ENCODE data around the gene FANK1. TPM values are rescaled to one million over a fixed set of nuclear protein-coding genes. Genes with fewer than 3 reads are reported as not detected.
"Not testable (repeated sequence)": the region's sequence is repeated elsewhere in the genome, so short reads cannot be mapped to it uniquely, and the experiment has no call there.

The FANK1 gene
- polyA plus RNA-seq, 12 donors: 0.19 to 6.1 (median 0.98) TPM; not detected in 2

DNA sequence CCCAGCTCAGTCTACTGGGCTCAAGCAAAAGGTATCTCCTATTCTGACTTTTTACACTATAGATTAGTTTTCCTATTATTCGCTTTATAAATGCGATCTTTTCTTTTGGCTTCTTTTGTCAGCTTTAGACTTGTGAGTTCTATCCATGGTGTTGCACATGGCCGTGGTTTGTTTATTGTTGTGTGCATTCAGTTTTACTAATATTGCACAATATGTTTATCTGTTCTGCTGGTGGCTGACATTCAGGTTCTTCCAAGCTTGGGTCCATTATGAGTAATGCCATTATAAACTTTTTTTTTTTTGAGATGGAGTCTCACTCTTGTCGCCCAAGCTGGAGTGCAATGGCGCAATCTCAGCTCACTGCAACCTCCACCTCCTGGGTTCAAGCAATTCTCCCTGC is 30.9 kb downstream of the FANK1 start:
- DNase-seq: not testable (repeated sequence)

GRCh38 chr10:125928928-125929585 is 32.7 kb downstream of the FANK1 start:
- DNase-seq: no peak

DNA sequence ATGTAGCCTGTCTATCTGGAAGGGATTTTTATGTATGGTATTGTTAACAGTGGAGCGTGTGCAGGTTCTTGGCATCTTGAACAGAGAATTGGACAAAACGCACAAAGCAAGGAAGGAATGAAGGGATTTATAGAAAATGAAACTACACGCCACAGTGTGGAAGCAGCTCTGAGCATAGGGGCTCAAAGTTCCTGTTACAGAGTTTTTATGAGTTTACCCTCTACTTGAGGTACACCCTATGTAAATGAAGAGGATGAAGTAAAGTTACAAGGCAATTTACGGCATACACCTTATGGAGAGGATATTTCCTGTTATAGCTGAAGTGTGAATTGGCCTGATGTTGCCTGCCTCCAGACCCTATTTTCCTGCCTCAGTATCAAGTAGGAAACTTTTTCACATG is 33.3 kb downstream of the FANK1 start:
- DNase-seq: no peak

DNA sequence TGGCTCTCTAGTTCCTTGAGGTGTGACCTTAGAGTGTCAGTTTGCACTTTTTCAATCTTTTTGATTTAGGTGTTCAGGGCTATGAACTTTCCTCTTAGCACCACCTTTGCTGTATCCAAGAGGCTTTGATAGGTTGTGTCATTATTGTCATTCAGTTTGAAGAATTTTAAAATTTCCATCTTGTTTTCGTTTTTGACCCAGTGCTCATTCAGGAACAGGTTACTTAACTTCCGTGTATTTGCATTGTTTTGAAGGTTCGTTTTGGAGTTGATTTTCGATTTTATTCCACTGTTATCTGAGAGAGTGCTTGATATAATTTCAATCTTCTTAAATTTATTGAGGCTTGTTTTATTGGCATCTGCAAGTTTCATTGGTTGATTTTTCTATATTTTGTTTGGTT is 37.3 kb downstream of the FANK1 start:
- no peak for DNase-seq

DNA sequence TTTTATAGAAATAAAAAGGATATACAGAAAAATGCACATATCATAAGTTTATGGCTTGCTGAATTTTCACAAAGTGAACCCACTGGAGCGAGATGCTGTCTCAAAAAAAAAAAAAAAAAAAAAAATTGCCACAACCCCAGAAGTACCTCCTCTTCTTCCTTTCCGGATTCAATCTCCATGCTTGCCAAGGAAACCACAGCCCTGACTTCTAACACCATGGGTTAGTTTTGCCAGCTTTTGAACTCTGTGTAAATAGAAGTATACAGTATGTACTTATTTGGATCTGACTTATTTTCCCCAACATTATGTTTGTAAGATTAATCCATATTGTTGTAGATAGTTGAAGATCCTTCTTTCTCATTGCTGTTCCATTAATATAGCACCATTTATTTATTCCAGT is 40.0 kb downstream of the FANK1 start:
- no peak for DNase-seq

- DNase-seq: no peak
Measured at GRCh38 chr10:125940515-125940914, 44.2 kb downstream of the FANK1 start.

GRCh38 chr10:125951290-125951689 is 54.9 kb downstream of the FANK1 start:
- no peak for DNase-seq

GRCh38 chr10:125953778-125954385 is 57.5 kb downstream of the FANK1 start:
- DNase-seq: no peak

DNA sequence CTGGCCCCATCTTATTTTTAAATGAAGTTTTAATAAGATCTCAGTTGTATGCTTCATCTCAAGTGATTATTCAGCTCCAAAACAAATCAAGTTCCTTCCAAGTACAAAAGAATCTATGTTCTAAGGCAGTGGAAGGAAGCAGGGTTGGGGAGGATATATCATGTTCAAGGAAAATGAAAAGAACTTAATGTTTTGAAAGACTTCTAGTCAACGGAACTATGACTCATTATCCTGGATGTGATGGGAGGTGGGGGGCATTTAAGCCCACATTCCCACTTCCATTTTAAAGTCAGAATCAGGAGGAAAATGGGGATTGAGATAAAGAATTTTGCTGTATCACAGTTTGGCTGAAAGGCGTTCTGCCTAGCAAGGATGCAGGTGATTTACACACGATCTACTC is 59.4 kb downstream of the FANK1 start:
- no peak for DNase-seq

DNA sequence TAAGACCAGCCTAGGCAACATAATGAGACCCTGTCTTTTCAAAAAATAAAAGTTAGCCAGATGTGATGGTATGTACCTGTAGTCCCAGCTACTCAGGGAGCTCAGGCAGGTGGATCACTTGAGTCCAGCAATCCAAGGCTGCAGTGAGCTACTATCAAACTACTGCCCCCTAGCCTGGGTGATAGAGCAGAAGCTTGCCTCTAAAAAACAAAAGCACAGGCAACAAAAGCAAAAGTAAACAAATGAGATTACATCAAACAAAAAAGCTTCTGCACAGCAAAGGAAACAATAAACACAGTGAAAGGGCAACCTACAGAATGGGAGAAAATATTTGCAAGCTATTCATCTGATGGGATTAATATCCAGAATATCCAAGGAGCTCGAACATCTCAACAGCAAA is 65.4 kb downstream of the FANK1 start:
- no peak for DNase-seq

GRCh38 chr10:125962200-125962599 is 65.8 kb downstream of the FANK1 start:
- no peak for DNase-seq

DNA sequence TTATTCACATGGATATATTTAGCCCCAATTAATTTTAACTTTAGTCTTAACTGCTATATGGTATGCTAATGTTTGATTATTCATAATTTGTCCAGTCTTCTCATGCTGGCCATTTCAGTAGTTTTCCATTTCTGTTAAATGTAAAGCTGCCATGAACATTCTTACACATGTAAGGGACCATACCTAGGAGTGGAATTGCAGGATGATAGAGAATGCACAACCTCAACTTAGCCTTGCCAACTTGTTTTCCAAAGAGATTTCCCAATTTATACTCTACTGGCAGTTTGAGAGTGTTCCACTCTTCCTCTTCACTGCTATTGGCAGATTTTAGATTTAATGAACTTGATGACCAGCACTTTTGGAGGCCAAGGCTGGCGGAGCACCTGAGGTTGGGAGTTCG is 68.2 kb downstream of the FANK1 start:
- no peak for DNase-seq

- DNase-seq: no peak
Measured at GRCh38 chr10:125967533-125967932, 71.2 kb downstream of the FANK1 start.

DNA sequence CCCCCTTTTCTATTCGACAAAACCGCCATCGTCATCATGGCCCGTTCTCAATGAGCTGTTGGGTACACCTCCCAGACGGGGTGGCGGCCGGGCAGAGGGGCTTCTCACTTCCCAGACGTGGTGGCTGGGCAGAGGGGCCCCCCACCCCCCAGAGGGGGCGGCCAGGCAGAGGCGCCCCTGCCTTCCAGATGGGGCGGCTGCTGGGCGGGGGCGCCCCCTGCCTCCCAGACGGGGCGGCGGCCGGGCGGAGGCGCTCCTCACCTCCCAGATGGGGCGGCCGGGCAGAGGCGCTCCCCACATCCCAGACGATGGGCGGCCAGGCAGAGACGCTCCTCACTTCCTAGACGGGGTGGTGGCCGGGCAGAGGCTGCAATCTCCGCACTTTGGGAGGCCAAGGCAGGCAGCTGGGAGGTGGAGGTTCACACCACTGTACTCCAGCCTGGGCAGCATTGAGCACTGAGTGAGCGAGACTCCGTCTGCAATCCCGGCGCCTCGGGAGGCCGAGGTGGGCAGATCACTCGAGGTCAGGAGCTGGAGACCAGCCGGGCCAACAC is 73.8 kb downstream of the FANK1 start:
- DNase-seq: not testable (repeated sequence)

DNA sequence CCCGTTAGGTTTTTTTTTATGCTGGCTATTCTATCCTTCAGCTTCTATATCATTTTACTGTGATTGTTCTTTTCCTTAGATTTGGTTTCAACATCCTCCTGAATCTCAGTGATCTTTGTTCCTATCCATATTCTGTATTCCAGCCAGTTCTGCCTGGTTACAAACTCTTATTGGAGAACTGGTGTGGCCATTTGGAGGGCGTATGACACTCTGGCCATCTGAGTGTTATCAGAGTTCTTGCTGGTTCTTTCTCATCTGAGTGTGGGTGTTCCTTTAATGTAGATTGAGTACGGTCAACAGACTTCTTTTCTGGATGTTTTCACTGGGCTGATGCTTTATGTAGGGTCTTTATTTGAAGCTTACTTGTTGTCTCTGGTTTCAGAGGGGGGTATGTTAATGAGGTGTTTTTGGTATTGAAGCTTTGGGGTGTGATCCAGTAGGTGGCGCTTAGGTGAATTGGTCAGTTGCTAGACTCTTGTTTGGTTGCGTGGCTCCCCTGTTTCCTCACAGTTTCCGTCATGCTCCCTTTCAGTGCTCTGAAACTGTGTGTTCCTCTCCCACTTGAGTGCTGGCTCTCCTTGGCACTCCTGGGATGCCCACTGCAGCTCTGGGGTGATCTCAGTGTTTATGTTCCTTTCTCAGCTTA is 80.7 kb downstream of the FANK1 start:
- no peak for DNase-seq

DNA sequence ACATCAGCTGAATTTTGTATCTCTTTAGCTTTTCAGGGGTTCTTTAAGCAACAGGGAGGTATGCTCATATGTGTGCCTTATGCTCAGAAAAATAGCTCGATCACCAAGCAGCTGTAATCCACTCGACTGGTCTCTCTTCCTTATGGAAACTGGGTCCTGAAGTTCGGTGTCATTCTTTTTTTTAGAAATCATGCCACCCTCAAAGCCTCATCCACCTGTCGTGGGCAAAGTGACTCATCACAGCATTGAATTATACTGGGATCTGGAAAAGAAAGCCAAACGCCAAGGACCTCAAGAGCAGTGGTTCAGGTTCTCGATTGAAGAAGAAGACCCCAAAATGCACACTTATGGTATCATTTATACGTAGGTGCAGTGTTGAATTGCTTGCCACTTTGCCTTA is 83.6 kb downstream of the FANK1 start:
- no peak for DNase-seq

DNA sequence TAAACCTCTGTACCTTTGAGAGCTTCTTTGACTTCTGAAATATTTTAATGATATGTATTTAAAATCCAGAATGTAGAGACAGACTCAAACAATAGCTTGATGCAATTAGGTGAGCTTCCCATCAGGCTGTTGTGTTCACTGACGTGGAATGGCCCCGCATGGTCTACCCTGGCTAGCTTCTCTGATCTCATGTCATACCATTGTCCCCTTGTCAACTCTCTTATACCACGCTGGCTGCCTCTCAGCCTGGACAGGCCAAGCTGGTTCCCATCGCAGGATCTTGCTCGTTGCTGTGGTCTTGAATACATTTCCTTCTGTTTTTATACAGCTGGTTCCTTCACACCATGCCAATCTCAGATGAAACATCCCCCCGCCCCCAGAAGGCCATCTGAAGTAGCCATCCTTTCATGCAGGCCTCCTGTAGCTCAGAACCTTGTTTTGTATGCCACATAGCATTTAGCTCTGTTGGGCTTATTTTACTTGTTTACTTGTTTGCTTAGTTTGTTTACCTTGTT is 84.2 kb downstream of the FANK1 start:
- no peak for DNase-seq

- peak; percentile 85 for DNase-seq
Measured at GRCh38 chr10:125982260-125982948, 86.0 kb downstream of the FANK1 start.

GRCh38 chr10:125983161-125983560 is 86.8 kb downstream of the FANK1 start:
- DNase-seq: no peak

- DNase-seq: no peak
Measured at GRCh38 chr10:125983656-125984055, 87.3 kb downstream of the FANK1 start.

GRCh38 chr10:125984346-125984745 is 88.0 kb downstream of the FANK1 start:
- DNase-seq: no peak

- DNase-seq: no peak
Measured at GRCh38 chr10:125984865-125985495, 88.6 kb downstream of the FANK1 start.
